Effector memory CD4-positive, alpha-beta T cell (primary cell): ENCODE data around the gene TMEM52B.
"Not testable (repeated sequence)": the region's sequence is repeated elsewhere in the genome, so short reads cannot be mapped to it uniquely, and the experiment has no call there.

Experiments
- DNase-seq, 3 donors: peaks; one replicate each; pipeline ENCODE4 v3.0.0-alpha.2; 2020
- H3K27ac ChIP-seq: 2 replicates; pipeline ENCODE4 v1.7.0; 2013; ENCODE audit warnings: mild to moderate bottlenecking, low read length, moderate library complexity; ENCODE audit not compliant: insufficient read depth, poor library complexity, severe bottlenecking
- H3K27me3 ChIP-seq: replicated peaks from 2 replicates; pipeline ENCODE4 v1.7.0; 2013; ENCODE audit warnings: mild to moderate bottlenecking, low read length; ENCODE audit not compliant: insufficient read depth, control insufficient read depth, poor library complexity, severe bottlenecking
- H3K36me3 ChIP-seq: 2 replicates; pipeline ENCODE4 v1.7.0; 2013; ENCODE audit warnings: mild to moderate bottlenecking, low read length, moderate library complexity; ENCODE audit not compliant: control insufficient read depth, insufficient read depth
- H3K4me1 ChIP-seq: 2 replicates; pipeline ENCODE4 v1.7.0; 2013; ENCODE audit warnings: low read length, mild to moderate bottlenecking; ENCODE audit not compliant: control insufficient read depth, insufficient read depth, poor library complexity, severe bottlenecking
- H3K4me3 ChIP-seq: 2 replicates; pipeline ENCODE4 v1.7.0; 2013; ENCODE audit warnings: low read length, low read depth, mild to moderate bottlenecking; ENCODE audit not compliant: insufficient read depth, poor library complexity, severe bottlenecking
- H3K9me3 ChIP-seq: 2 replicates; pipeline ENCODE4 v1.7.0; 2013; ENCODE audit warnings: mild to moderate bottlenecking, low read length, moderate library complexity; ENCODE audit not compliant: control insufficient read depth

The TMEM52B gene

GRCh38 chr12:10211101-10211939, 32.5 kb downstream of the TMEM52B start:
- Histone ChIP-seq H3K27me3 (no peaks in the 10 kb centered on the region), H3K4me3 (no peak overlapping the region), H3K27ac (no peak overlapping the region), H3K36me3 (no peaks in the 10 kb centered on the region), H3K9me3 (no peaks in the 10 kb centered on the region), H3K4me1 (peaks cover 17% of the 10 kb centered on the region)
- no peak for DNase-seq

- peak; percentile 75 to 84 (median 78) for DNase-seq
- H3K4me3 ChIP-seq: peak overlapping the region; percentile 81
- peak overlapping the region; percentile 88 for H3K27ac ChIP-seq
- H3K27me3 ChIP-seq: no peaks in the 10 kb centered on the region
- peaks cover 17% of the 10 kb centered on the region for H3K4me1 ChIP-seq
- no peaks in the 10 kb centered on the region for H3K36me3 ChIP-seq
- H3K9me3 ChIP-seq: no peaks in the 10 kb centered on the region
Observed at GRCh38 chr12:10211940-10212738, 33.3 kb downstream of the TMEM52B start.

- no peaks in the 10 kb centered on the region for H3K36me3 ChIP-seq
- H3K4me3 ChIP-seq: peak within 1 kb of the TSS; percentile 81
- peaks cover 17% of the 10 kb centered on the region for H3K4me1 ChIP-seq
- H3K27me3 ChIP-seq: no peaks in the 10 kb centered on the region
- H3K27ac ChIP-seq: peak within 1 kb of the TSS; percentile 88
- no peaks in the 10 kb centered on the region for H3K9me3 ChIP-seq
- peak; percentile 71 to 80 (median 73) for DNase-seq
Observed at GRCh38 chr12:10212739-10213131, 33.9 kb downstream of the TMEM52B start, which contains the start of gene GABARAPL1. Gene GABARAPL1 (plus strand): TSS chr12:10212877. CDS start chr12:10213130, 253 bp downstream.

- DNase-seq: peak; percentile 74 to 81 (median 79)
- peak overlapping the region; percentile 81 for H3K4me3 ChIP-seq
- no peaks in the 10 kb centered on the region for H3K36me3 ChIP-seq
- H3K27ac ChIP-seq: peak overlapping the region; percentile 88
- peaks cover 17% of the 10 kb centered on the region for H3K4me1 ChIP-seq
- no peaks in the 10 kb centered on the region for H3K9me3 ChIP-seq
- no peaks in the 10 kb centered on the region for H3K27me3 ChIP-seq
Observed at GRCh38 chr12:10213168-10214135, 34.6 kb downstream of the TMEM52B start.

GRCh38 chr12:10214136-10214894, 35.5 kb downstream of the TMEM52B start:
- no peak for DNase-seq
- H3K36me3 ChIP-seq: no peaks in the 10 kb centered on the region
- H3K9me3 ChIP-seq: no peaks in the 10 kb centered on the region
- peaks cover 17% of the 10 kb centered on the region for H3K4me1 ChIP-seq
- peak overlapping the region; percentile 88 for H3K27ac ChIP-seq
- H3K4me3 ChIP-seq: peak overlapping the region; percentile 81
- no peaks in the 10 kb centered on the region for H3K27me3 ChIP-seq

GRCh38 chr12:10214895-10215267, 36.0 kb downstream of the TMEM52B start:
- DNase-seq: no peak
- Histone ChIP-seq H3K4me1 (peaks cover 17% of the 10 kb centered on the region), H3K36me3 (no peaks in the 10 kb centered on the region), H3K9me3 (no peaks in the 10 kb centered on the region), H3K27me3 (no peaks in the 10 kb centered on the region), H3K27ac (no peak overlapping the region), H3K4me3 (no peak overlapping the region)

- peaks cover 17% of the 10 kb centered on the region for H3K4me1 ChIP-seq
- no peaks in the 10 kb centered on the region for H3K27me3 ChIP-seq
- H3K36me3 ChIP-seq: peaks cover 3% of the 10 kb centered on the region
- DNase-seq: no peak
- H3K27ac ChIP-seq: no peak overlapping the region
- H3K9me3 ChIP-seq: no peaks in the 10 kb centered on the region
- H3K4me3 ChIP-seq: no peak overlapping the region
Observed at GRCh38 chr12:10215436-10215835, 36.6 kb downstream of the TMEM52B start.

GRCh38 chr12:10215946-10216345, 37.1 kb downstream of the TMEM52B start:
- H3K4me1 ChIP-seq: peaks cover 17% of the 10 kb centered on the region
- H3K9me3 ChIP-seq, H3K36me3 ChIP-seq, H3K27me3 ChIP-seq, H3K4me3 ChIP-seq, H3K27ac ChIP-seq: not testable (repeated sequence)
- DNase-seq: peak in 2 of 3 donors; percentile 2 to 7

- no peak for DNase-seq
- no peaks in the 10 kb centered on the region for H3K27me3 ChIP-seq
- H3K27ac ChIP-seq: no peak overlapping the region
- H3K4me1 ChIP-seq: peaks cover 13% of the 10 kb centered on the region
- peaks cover 21% of the 10 kb centered on the region for H3K36me3 ChIP-seq
- H3K9me3 ChIP-seq: no peaks in the 10 kb centered on the region
- H3K4me3 ChIP-seq: no peak overlapping the region
Observed at GRCh38 chr12:10218021-10218420, 39.2 kb downstream of the TMEM52B start.
